ENCODE measurements around the gene TINAG.

TINAG gene

DNA sequence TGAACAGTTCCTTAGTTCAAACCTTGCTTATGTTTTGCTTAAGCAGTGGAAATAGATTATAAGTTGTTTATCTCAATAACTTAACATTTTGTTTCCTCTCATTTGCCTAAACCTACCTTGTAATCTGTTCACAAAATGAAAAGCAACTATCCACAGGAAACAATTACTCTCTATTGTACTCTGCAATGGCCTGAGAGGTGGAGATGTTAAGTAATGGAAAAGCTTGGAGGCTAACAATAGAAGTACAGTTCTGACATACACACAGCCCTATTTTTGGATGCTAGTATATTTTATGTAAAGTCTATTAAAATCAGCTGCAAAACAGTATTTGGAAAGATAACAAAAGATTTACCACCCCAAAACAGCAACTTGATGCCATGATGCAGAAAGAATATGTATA is 82.1 kb downstream of the TINAG start:
- Histone ChIP-seq H3K9me3 (ENCODE audit: control insufficient read depth, insufficient read depth, low read depth, low read length) (no peaks in the 10 kb centered on the region), H3K4me1 (ENCODE audit: control insufficient read depth, insufficient read depth, low read length) (no peaks in the 10 kb centered on the region)
- CTCF ChIA-PET, result interaction anchor here (0.9 kb wide), 1 partner anchor 404 kb away, joined by 4 read pairs; no protein-coding TSS in a partner anchor

DNA sequence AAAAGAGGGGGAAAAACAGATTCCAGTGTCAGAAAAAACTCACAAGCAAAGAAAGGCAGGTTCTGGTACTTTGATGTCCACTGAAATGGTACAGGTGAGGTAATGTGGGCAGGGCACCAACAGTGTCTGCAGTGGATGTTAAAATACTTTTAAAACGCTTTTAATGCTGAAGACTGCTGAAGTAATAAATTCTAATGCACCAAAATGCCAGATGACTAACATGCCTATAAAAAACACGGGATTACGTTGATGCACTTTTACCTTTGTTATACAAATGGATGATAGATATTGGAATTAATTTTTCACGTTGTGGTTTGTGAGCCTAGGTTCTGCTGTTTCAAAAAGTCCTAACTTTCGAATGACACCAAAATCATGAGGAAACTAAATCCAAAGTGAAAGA is 83.3 kb downstream of the TINAG start:
- Histone ChIP-seq H3K9me3 (ENCODE audit: control insufficient read depth, insufficient read depth, low read depth, low read length) (no peaks in the 10 kb centered on the region), H3K4me1 (ENCODE audit: control insufficient read depth, insufficient read depth, low read length) (no peaks in the 10 kb centered on the region), H3K36me3 (ENCODE audit: control insufficient read depth in 2 of 2, insufficient read depth in 1 of 2, low read length in 2 of 2) (no peaks in the 10 kb centered on the region), H3K4me3 (ENCODE audit: low read depth, low read length) (no peak overlapping the region), H3K27ac (ENCODE audit: extremely low read depth, low read depth, low read length) (no peak overlapping the region)
- TF ChIP-seq ZNF133 (tag by site-specific recombination; IDR thresholded peaks at IDR 0.05) (0 out of 2 replicates have a peak, but pooled peaks have one; percentile 12), ZNF514 (tag by site-specific recombination; IDR thresholded peaks at IDR 0.05) (no peak)
- POLR2A ChIA-PET, result no interaction called here
- CTCF ChIA-PET, result no interaction called here

More for the DNA sequence above, 82.1 kb downstream of the TINAG start:
- TF ChIP-seq ZNF621 (tag by site-specific recombination; IDR thresholded peaks at IDR 0.05) (no peak), ZBTB48 (tag by site-specific recombination; IDR thresholded peaks at IDR 0.05) (no peak), ZNF560 (tag by site-specific recombination; IDR thresholded peaks at IDR 0.05; ENCODE audit: borderline replicate concordance) (no peak), ZNF701 (tag by site-specific recombination; IDR thresholded peaks at IDR 0.05) (no peak), ZNF692 (tag by site-specific recombination; IDR thresholded peaks at IDR 0.05) (no peak), PRDM2 (tag by site-specific recombination; IDR thresholded peaks at IDR 0.05; ENCODE audit: borderline replicate concordance) (no peak), ZNF707 (tag by site-specific recombination; IDR thresholded peaks at IDR 0.05) (no peak), ZNF768 (tag by site-specific recombination; IDR thresholded peaks at IDR 0.05) (no peak), ZNF837 (tag by site-specific recombination; IDR thresholded peaks at IDR 0.05) (no peak), WT1 (tag by site-specific recombination; IDR thresholded peaks at IDR 0.05) (no peak)
- Histone ChIP-seq H3K4me3 (ENCODE audit: low read depth, low read length) (no peak overlapping the region), H3K36me3 (ENCODE audit: control insufficient read depth in 2 of 2, insufficient read depth in 1 of 2, low read length in 2 of 2) (no peaks in the 10 kb centered on the region), H3K27ac (ENCODE audit: extremely low read depth, low read depth, low read length) (no peak overlapping the region)
- POLR2A ChIA-PET, result no interaction called here

DNA sequence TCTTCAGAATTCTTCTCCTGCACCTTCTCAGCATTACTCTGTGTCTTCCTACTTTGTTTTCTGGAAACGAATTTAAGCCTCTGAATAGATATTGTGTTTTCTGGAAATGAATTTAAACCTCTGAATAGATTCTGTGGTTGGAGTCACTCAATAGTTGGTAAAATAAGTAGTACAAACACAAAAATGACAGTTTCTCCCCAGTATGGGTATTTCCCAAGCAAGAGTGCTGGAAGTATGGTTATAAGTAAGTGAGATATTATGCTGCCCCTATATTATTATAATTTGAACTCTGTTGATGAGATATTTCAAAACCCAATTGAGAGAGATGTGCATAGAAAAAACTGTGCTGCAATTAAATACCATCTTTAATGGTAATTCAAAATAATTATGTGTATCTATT is 94.9 kb downstream of the TINAG start:
- Histone ChIP-seq H3K4me1 (ENCODE audit: control insufficient read depth, insufficient read depth, low read length) (no peaks in the 10 kb centered on the region), H3K4me3 (ENCODE audit: low read depth, low read length) (no peak overlapping the region), H3K27ac (ENCODE audit: extremely low read depth, low read depth, low read length) (no peak overlapping the region), H3K9me3 (ENCODE audit: control insufficient read depth, insufficient read depth, low read depth, low read length) (no peaks in the 10 kb centered on the region), H3K36me3 (ENCODE audit: control insufficient read depth in 2 of 2, insufficient read depth in 1 of 2, low read length in 2 of 2) (no peaks in the 10 kb centered on the region)
- CTCF ChIA-PET, result no interaction called here
- POLR2A ChIA-PET, result no interaction called here
- TF ChIP-seq ZBTB10 (tag by site-specific recombination; IDR thresholded peaks at IDR 0.05) (no peak), ZBTB7A (tag by site-specific recombination; IDR thresholded peaks at IDR 0.05; ENCODE audit: low read depth) (no peak), ZNF549 (tag by site-specific recombination; IDR thresholded peaks at IDR 0.05) (no peak)
- TF ChIP-seq, protein P1, sequence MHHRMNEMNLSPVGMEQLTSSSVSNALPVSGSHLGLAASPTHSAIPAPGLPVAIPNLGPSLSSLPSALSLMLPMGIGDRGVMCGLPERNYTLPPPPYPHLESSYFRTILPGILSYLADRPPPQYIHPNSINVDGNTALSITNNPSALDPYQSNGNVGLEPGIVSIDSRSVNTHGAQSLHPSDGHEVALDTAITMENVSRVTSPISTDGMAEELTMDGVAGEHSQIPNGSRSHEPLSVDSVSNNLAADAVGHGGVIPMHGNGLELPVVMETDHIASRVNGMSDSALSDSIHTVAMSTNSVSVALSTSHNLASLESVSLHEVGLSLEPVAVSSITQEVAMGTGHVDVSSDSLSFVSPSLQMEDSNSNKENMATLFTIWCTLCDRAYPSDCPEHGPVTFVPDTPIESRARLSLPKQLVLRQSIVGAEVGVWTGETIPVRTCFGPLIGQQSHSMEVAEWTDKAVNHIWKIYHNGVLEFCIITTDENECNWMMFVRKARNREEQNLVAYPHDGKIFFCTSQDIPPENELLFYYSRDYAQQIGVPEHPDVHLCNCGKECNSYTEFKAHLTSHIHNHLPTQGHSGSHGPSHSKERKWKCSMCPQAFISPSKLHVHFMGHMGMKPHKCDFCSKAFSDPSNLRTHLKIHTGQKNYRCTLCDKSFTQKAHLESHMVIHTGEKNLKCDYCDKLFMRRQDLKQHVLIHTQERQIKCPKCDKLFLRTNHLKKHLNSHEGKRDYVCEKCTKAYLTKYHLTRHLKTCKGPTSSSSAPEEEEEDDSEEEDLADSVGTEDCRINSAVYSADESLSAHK (tag by site-specific recombination; IDR thresholded peaks at IDR 0.05), result no peak

Measured in HEK293 (cell line).